GM23338 (cell line): ENCODE measurements around the gene HPS6.

Experiments used
- CREB1 ChIP-seq: fragments of 250-450 bp; sonication (Bioruptor Pico); IDR thresholded peaks from 2 replicates; pipeline ENCODE4 v1.5.0; 2020; ENCODE audit warnings: low read depth, mild to moderate bottlenecking, moderate library complexity
- ETS1 ChIP-seq: IDR thresholded peaks from 2 replicates; pipeline ENCODE4 v1.6.1; 2016; ENCODE audit warnings: antibody characterized with exemption
- EZH2 ChIP-seq: fragments of 200-600 bp; sonication (generic); IDR thresholded peaks from one replicate; pipeline ENCODE4 v1.8.0; 2017; ENCODE audit warnings: antibody characterized with exemption, mild to moderate bottlenecking, low read depth; ENCODE audit not compliant: unreplicated experiment
- EZH2phosphoT487 ChIP-seq: fragments of 200-600 bp; sonication (generic); IDR thresholded peaks from one replicate; pipeline ENCODE4 v1.8.1; 2018; ENCODE audit warnings: antibody characterized with exemption; ENCODE audit not compliant: unreplicated experiment
- JUNB ChIP-seq: IDR thresholded peaks from one replicate; pipeline ENCODE4 v1.6.1; 2016; ENCODE audit warnings: antibody characterized with exemption; ENCODE audit not compliant: unreplicated experiment
- NANOG ChIP-seq: IDR thresholded peaks from 2 replicates; pipeline ENCODE4 v1.6.1; 2016; ENCODE audit warnings: antibody characterized with exemption, borderline replicate concordance
- POLR2AphosphoS5 ChIP-seq: IDR thresholded peaks from 2 replicates; pipeline ENCODE4 v1.6.1; 2016; ENCODE audit warnings: antibody characterized with exemption, low read depth
- REST ChIP-seq: IDR thresholded peaks from one replicate; pipeline ENCODE4 v1.6.1; 2018; ENCODE audit warnings: antibody characterized with exemption; ENCODE audit not compliant: unreplicated experiment
- ZNF114 ChIP-seq: fragments of 250-450 bp; sonication (Bioruptor Pico); IDR thresholded peaks from 2 replicates; pipeline ENCODE4 v1.5.0; 2020; ENCODE audit warnings: mild to moderate bottlenecking, moderate library complexity
- TF ChIP-seq, protein P1 (sequence below), 2 experiments: fragments of 200-600 bp in 1 of 2; sonication (generic) in 1 of 2; conservative IDR thresholded peaks; 2 replicates each; pipeline versions ENCODE4 v1.5.1 to v1.6.1; 2016 to 2017; ENCODE audit warnings: antibody characterized with exemption in 2 of 2, low read depth in 2 of 2, mild to moderate bottlenecking in 2 of 2, moderate library complexity in 1 of 2

GRCh38 chr10:102066399-102067088 is 1.4 kb downstream of the HPS6 start:
- TF ChIP-seq POLR2AphosphoS5 (no peak), EZH2phosphoT487 (no peak), EZH2 (no peak), NANOG (no peak), CREB1 (CRISPR knock-in tag) (no peak), REST (no peak), JUNB (no peak), ETS1 (no peak), ZNF114 (CRISPR knock-in tag) (no peak)
- TF ChIP-seq, protein P1, sequence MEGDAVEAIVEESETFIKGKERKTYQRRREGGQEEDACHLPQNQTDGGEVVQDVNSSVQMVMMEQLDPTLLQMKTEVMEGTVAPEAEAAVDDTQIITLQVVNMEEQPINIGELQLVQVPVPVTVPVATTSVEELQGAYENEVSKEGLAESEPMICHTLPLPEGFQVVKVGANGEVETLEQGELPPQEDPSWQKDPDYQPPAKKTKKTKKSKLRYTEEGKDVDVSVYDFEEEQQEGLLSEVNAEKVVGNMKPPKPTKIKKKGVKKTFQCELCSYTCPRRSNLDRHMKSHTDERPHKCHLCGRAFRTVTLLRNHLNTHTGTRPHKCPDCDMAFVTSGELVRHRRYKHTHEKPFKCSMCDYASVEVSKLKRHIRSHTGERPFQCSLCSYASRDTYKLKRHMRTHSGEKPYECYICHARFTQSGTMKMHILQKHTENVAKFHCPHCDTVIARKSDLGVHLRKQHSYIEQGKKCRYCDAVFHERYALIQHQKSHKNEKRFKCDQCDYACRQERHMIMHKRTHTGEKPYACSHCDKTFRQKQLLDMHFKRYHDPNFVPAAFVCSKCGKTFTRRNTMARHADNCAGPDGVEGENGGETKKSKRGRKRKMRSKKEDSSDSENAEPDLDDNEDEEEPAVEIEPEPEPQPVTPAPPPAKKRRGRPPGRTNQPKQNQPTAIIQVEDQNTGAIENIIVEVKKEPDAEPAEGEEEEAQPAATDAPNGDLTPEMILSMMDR (conservative IDR thresholded peaks at IDR 0.05; ENCODE audit: low read depth in 2 of 2) = no peak
